IMR-90 (cell line): ENCODE data around the gene ADISSP.

Experiments
- BHLHE40 ChIP-seq: fragments of 150-350 bp; IDR thresholded peaks from 2 replicates; pipeline ENCODE4 v1.6.1; 2016; ENCODE audit warnings: mild to moderate bottlenecking, low read depth, low read length
- CEBPB ChIP-seq: IDR thresholded peaks from 2 replicates; pipeline ENCODE4 v1.6.1; 2012; ENCODE audit warnings: low read depth, low read length, improper control_type of control experiment
- CHD1 ChIP-seq: IDR thresholded peaks from 2 replicates; pipeline ENCODE4 v1.6.1; 2012; ENCODE audit warnings: low read depth, low read length, improper control_type of control experiment
- FOS ChIP-seq: fragments of 150-350 bp; IDR thresholded peaks from 2 replicates; pipeline ENCODE4 v1.6.1; 2016; ENCODE audit warnings: low read depth, low read length
- MAFK ChIP-seq: IDR thresholded peaks from 2 replicates; pipeline ENCODE4 v1.6.1; 2012; ENCODE audit warnings: low read depth, low read length, improper control_type of control experiment
- MXI1 ChIP-seq: IDR thresholded peaks from 2 replicates; pipeline ENCODE4 v1.6.1; 2012; ENCODE audit warnings: low read depth, mild to moderate bottlenecking, low read length, moderate library complexity, borderline replicate concordance
- NFE2L2 ChIP-seq: fragments of 150-350 bp; IDR thresholded peaks from 2 replicates; pipeline ENCODE4 v1.6.1; 2016; ENCODE audit warnings: low read depth, mild to moderate bottlenecking, low read length
- POLR2A ChIP-seq: IDR thresholded peaks from 2 replicates; pipeline ENCODE4 v1.6.1; 2012; ENCODE audit warnings: mild to moderate bottlenecking, low read depth, low read length
- RAD21 ChIP-seq: IDR thresholded peaks from 2 replicates; pipeline ENCODE4 v1.6.1; 2012; ENCODE audit warnings: low read length, improper control_type of control experiment
- TF ChIP-seq, protein P1 (sequence below): conservative IDR thresholded peaks from 2 replicates; pipeline ENCODE4 v1.5.1; 2012; ENCODE audit warnings: mild to moderate bottlenecking, low read depth, low read length, improper control_type of control experiment
- TF ChIP-seq, protein P2 (sequence below): fragments of 150-350 bp; IDR thresholded peaks from 2 replicates; pipeline ENCODE4 v1.6.1; 2016; ENCODE audit warnings: low read depth, mild to moderate bottlenecking, low read length, moderate library complexity, borderline replicate concordance

DNA sequence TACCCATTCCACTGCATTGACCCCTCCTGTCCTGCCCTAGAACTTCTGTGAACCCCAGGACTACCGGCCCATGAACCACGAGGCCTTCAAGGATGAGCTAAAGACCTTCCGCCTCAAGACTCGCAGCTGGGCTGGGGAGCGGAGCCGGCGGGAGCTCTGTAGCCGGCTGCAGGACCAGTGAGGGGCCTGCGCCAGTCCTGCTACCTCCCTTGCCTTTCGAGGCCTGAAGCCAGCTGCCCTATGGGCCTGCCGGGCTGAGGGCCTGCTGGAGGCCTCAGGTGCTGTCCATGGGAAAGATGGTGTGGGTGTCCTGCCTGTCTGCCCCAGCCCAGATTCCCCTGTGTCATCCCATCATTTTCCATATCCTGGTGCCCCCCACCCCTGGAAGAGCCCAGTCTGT, 37.2 kb upstream of the ADISSP start:
- TF ChIP-seq RAD21 (no peak), POLR2A (no peak), NFE2L2 (no peak), CHD1 (no peak), BHLHE40 (no peak), MXI1 (no peak), CEBPB (no peak), MAFK (no peak), FOS (no peak)
- TF ChIP-seq, protein P1, sequence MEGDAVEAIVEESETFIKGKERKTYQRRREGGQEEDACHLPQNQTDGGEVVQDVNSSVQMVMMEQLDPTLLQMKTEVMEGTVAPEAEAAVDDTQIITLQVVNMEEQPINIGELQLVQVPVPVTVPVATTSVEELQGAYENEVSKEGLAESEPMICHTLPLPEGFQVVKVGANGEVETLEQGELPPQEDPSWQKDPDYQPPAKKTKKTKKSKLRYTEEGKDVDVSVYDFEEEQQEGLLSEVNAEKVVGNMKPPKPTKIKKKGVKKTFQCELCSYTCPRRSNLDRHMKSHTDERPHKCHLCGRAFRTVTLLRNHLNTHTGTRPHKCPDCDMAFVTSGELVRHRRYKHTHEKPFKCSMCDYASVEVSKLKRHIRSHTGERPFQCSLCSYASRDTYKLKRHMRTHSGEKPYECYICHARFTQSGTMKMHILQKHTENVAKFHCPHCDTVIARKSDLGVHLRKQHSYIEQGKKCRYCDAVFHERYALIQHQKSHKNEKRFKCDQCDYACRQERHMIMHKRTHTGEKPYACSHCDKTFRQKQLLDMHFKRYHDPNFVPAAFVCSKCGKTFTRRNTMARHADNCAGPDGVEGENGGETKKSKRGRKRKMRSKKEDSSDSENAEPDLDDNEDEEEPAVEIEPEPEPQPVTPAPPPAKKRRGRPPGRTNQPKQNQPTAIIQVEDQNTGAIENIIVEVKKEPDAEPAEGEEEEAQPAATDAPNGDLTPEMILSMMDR: no peak
- TF ChIP-seq, protein P2, sequence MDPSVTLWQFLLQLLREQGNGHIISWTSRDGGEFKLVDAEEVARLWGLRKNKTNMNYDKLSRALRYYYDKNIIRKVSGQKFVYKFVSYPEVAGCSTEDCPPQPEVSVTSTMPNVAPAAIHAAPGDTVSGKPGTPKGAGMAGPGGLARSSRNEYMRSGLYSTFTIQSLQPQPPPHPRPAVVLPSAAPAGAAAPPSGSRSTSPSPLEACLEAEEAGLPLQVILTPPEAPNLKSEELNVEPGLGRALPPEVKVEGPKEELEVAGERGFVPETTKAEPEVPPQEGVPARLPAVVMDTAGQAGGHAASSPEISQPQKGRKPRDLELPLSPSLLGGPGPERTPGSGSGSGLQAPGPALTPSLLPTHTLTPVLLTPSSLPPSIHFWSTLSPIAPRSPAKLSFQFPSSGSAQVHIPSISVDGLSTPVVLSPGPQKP: no peak
